HEK293 (cell line): Measurements from ENCODE around the gene SBSN.

Experiments
- AEBP2 ChIP-seq: fragments of 450-650 bp; formaldehyde crosslinking; IDR thresholded peaks from 2 replicates; pipeline ENCODE4 v1.5.1; 2016; ENCODE audit warnings: missing biosample characterization, missing genetic modification characterization, borderline replicate concordance
- BCL11A ChIP-seq: fragments of 450-650 bp; formaldehyde crosslinking; IDR thresholded peaks from 2 replicates; pipeline ENCODE4 v1.5.1; 2016; ENCODE audit warnings: low read depth, missing biosample characterization, missing genetic modification characterization
- GLIS1 ChIP-seq: fragments of 450-650 bp; formaldehyde crosslinking; IDR thresholded peaks from 2 replicates; pipeline ENCODE4 v1.5.1; 2016; ENCODE audit warnings: missing biosample characterization, missing genetic modification characterization
- HOXA7 ChIP-seq: sonication (generic); formaldehyde crosslinking; IDR thresholded peaks from 2 replicates; pipeline ENCODE4 v1.8.1; 2022; ENCODE audit warnings: missing genetic modification reagents, borderline replicate concordance
- HOXC10 ChIP-seq: sonication (generic); formaldehyde crosslinking; IDR thresholded peaks from 2 replicates; pipeline ENCODE4 v1.8.1; 2023; ENCODE audit warnings: mild to moderate bottlenecking, missing genetic modification reagents
- PRDM1 ChIP-seq: fragments of 450-650 bp; formaldehyde crosslinking; IDR thresholded peaks from 2 replicates; pipeline ENCODE4; 2016; ENCODE audit warnings: missing biosample characterization, missing genetic modification characterization
- REPIN1 ChIP-seq: fragments of 450-650 bp; formaldehyde crosslinking; IDR thresholded peaks from 2 replicates; pipeline ENCODE4 v1.5.1; 2017; ENCODE audit warnings: missing biosample characterization, missing genetic modification characterization, low read depth
- SCRT1 ChIP-seq: fragments of 450-650 bp; formaldehyde crosslinking; IDR thresholded peaks from 2 replicates; pipeline ENCODE4 v1.5.1; 2016; ENCODE audit warnings: missing biosample characterization, missing genetic modification characterization, borderline replicate concordance
- SP2 ChIP-seq: fragments of 450-650 bp; formaldehyde crosslinking; IDR thresholded peaks from 2 replicates; pipeline ENCODE4 v1.5.1; 2016; ENCODE audit warnings: missing biosample characterization, missing genetic modification characterization
- YY1 ChIP-seq: fragments of 450-650 bp; formaldehyde crosslinking; IDR thresholded peaks from 2 replicates; pipeline ENCODE4 v1.5.1; 2018; ENCODE audit warnings: missing biosample characterization, missing genetic modification characterization
- ZBTB1 ChIP-seq: fragments of 450-650 bp; formaldehyde crosslinking; IDR thresholded peaks from 2 replicates; pipeline ENCODE4 v1.5.1; 2016; ENCODE audit warnings: missing biosample characterization, missing genetic modification characterization
- ZBTB17 ChIP-seq: fragments of 450-650 bp; formaldehyde crosslinking; IDR thresholded peaks from 2 replicates; pipeline ENCODE4 v1.5.1; 2016; ENCODE audit warnings: missing biosample characterization, missing genetic modification characterization
- ZFHX2 ChIP-seq: fragments of 450-650 bp; formaldehyde crosslinking; conservative IDR thresholded peaks from 2 replicates; pipeline ENCODE4 v1.5.1; 2016; ENCODE audit warnings: missing biosample characterization, missing genetic modification characterization
- ZFP3 ChIP-seq: fragments of 450-650 bp; formaldehyde crosslinking; IDR thresholded peaks from 2 replicates; pipeline ENCODE4 v1.5.1; 2016; ENCODE audit warnings: low read depth, missing biosample characterization, missing genetic modification characterization
- ZNF138 ChIP-seq: fragments of 450-650 bp; formaldehyde crosslinking; IDR thresholded peaks from 2 replicates; pipeline ENCODE4 v1.5.1; 2016; ENCODE audit warnings: missing biosample characterization, missing genetic modification characterization, borderline replicate concordance
- ZNF140 ChIP-seq: fragments of 450-650 bp; formaldehyde crosslinking; IDR thresholded peaks from 2 replicates; pipeline ENCODE4 v1.5.1; 2016; ENCODE audit warnings: missing biosample characterization, missing genetic modification characterization
- ZNF157 ChIP-seq: fragments of 450-650 bp; formaldehyde crosslinking; IDR thresholded peaks from 2 replicates; pipeline ENCODE4 v1.5.1; 2016; ENCODE audit warnings: missing biosample characterization, missing genetic modification characterization
- ZNF174 ChIP-seq: fragments of 450-650 bp; formaldehyde crosslinking; IDR thresholded peaks from 2 replicates; pipeline ENCODE4 v1.5.0; 2017; ENCODE audit warnings: missing biosample characterization, mild to moderate bottlenecking, missing genetic modification characterization
- ZNF2 ChIP-seq: fragments of 450-650 bp; formaldehyde crosslinking; IDR thresholded peaks from 2 replicates; pipeline ENCODE4 v1.5.1; 2016; ENCODE audit warnings: missing biosample characterization, missing genetic modification characterization
- ZNF202 ChIP-seq: fragments of 450-650 bp; formaldehyde crosslinking; IDR thresholded peaks from 2 replicates; pipeline ENCODE4 v1.5.1; 2016; ENCODE audit warnings: missing biosample characterization, missing genetic modification characterization, borderline replicate concordance
- ZNF23 ChIP-seq: fragments of 450-650 bp; formaldehyde crosslinking; IDR thresholded peaks from 2 replicates; pipeline ENCODE4 v1.5.1; 2016; ENCODE audit warnings: missing biosample characterization, missing genetic modification characterization, borderline replicate concordance
- ZNF248 ChIP-seq: fragments of 450-650 bp; formaldehyde crosslinking; IDR thresholded peaks from 2 replicates; pipeline ENCODE4 v1.5.1; 2017; ENCODE audit warnings: missing biosample characterization, missing genetic modification characterization
- ZNF488 ChIP-seq: fragments of 450-650 bp; formaldehyde crosslinking; IDR thresholded peaks from 2 replicates; pipeline ENCODE4 v1.5.1; 2016; ENCODE audit warnings: missing biosample characterization, missing genetic modification characterization
- ZNF626 ChIP-seq: fragments of 450-650 bp; sonication (Bioruptor Pico); formaldehyde crosslinking; IDR thresholded peaks from 2 replicates; pipeline ENCODE4 v1.5.1; 2018; ENCODE audit warnings: missing biosample characterization, missing genetic modification characterization, inconsistent platforms
- ZNF645 ChIP-seq: fragments of 450-650 bp; formaldehyde crosslinking; IDR thresholded peaks from 2 replicates; pipeline ENCODE4; 2016; ENCODE audit warnings: missing biosample characterization, missing genetic modification characterization
- ZNF658 ChIP-seq: fragments of 450-650 bp; formaldehyde crosslinking; IDR thresholded peaks from 2 replicates; pipeline ENCODE4; 2016; ENCODE audit warnings: missing biosample characterization, missing genetic modification characterization
- ZNF670 ChIP-seq: fragments of 450-650 bp; formaldehyde crosslinking; IDR thresholded peaks from 2 replicates; pipeline ENCODE4 v1.5.1; 2016; ENCODE audit warnings: missing biosample characterization, missing genetic modification characterization, low read depth
- ZNF76 ChIP-seq: fragments of 450-650 bp; formaldehyde crosslinking; IDR thresholded peaks from 2 replicates; pipeline ENCODE4; 2016; ENCODE audit warnings: low read depth, missing biosample characterization, missing genetic modification characterization, borderline replicate concordance
- ZNF843 ChIP-seq: fragments of 450-650 bp; formaldehyde crosslinking; IDR thresholded peaks from 2 replicates; pipeline ENCODE4 v1.5.1; 2016; ENCODE audit warnings: missing biosample characterization, missing genetic modification characterization
- ZSCAN18 ChIP-seq: fragments of 450-650 bp; formaldehyde crosslinking; IDR thresholded peaks from 2 replicates; pipeline ENCODE4 v1.5.1; 2016; ENCODE audit warnings: missing biosample characterization, missing genetic modification characterization
- TF ChIP-seq, protein P1 (sequence below): fragments of 450-650 bp; formaldehyde crosslinking; IDR thresholded peaks from 2 replicates; pipeline ENCODE4 v1.5.1; 2017; ENCODE audit warnings: missing biosample characterization, missing genetic modification characterization
- TF ChIP-seq, protein P2 (sequence below): fragments of 450-650 bp; formaldehyde crosslinking; IDR thresholded peaks from 2 replicates; pipeline ENCODE4 v1.5.0; 2017; ENCODE audit warnings: missing biosample characterization, missing genetic modification characterization, borderline replicate concordance

The SBSN gene

DNA sequence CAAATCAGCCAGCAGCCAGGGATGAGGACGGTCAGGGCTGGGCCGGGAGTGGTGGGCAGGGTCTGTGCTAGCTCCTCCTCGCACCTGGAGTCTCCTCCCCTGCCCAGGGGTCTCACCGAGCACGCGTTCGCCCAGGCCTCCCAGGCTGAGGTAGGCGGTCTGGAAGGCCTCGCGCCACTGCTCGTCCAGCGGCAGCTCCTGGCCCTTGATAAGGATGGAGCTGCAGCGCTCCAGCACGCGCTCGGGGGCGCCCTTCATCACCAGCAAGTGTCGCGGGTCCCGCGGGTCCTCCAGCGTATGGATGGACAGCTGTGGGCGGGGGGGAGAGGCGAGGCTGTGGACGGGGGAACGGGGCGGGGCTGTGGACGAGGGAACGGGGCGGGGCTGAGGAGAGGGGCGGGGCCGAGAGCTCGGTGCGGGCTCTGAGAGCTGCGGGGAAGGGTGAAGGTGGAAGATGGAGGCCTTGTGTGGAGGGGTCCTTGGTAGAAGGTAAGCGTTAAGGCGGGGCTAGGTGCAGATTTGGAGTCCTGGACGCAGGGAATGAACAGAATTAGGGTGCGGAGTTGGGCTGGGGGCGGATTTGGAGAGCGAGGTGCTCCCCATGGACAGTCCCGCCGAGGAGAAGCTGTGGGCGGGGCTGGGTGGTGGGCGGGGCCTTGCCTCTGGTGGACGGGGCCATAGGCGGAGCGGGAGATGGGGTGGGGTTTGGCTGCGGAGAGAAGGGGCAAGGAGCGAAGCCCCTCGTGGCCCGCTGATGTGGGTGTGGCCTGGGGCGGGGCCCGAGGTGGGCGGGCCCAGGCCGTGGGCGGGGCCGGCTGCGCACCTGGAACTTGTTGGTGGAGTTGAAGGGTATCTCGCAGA lies 29.7 kb upstream of the SBSN start (continued):
- TF ChIP-seq ZNF23 (tag by site-specific recombination): no peak
- no peak for TF ChIP-seq YY1 (tag by site-specific recombination)
- no peak for TF ChIP-seq HOXC10 (CRISPR knock-in tag)
- no peak for TF ChIP-seq ZNF157 (tag by site-specific recombination)
- no peak for TF ChIP-seq AEBP2 (tag by site-specific recombination)
- peak; percentile 68 for TF ChIP-seq ZBTB17 (tag by site-specific recombination)
- TF ChIP-seq, protein P1, sequence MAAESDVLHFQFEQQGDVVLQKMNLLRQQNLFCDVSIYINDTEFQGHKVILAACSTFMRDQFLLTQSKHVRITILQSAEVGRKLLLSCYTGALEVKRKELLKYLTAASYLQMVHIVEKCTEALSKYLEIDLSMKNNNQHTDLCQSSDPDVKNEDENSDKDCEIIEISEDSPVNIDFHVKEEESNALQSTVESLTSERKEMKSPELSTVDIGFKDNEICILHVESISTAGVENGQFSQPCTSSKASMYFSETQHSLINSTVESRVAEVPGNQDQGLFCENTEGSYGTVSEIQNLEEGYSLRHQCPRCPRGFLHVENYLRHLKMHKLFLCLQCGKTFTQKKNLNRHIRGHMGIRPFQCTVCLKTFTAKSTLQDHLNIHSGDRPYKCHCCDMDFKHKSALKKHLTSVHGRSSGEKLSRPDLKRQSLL (tag by site-specific recombination): no peak
- TF ChIP-seq, protein P2, sequence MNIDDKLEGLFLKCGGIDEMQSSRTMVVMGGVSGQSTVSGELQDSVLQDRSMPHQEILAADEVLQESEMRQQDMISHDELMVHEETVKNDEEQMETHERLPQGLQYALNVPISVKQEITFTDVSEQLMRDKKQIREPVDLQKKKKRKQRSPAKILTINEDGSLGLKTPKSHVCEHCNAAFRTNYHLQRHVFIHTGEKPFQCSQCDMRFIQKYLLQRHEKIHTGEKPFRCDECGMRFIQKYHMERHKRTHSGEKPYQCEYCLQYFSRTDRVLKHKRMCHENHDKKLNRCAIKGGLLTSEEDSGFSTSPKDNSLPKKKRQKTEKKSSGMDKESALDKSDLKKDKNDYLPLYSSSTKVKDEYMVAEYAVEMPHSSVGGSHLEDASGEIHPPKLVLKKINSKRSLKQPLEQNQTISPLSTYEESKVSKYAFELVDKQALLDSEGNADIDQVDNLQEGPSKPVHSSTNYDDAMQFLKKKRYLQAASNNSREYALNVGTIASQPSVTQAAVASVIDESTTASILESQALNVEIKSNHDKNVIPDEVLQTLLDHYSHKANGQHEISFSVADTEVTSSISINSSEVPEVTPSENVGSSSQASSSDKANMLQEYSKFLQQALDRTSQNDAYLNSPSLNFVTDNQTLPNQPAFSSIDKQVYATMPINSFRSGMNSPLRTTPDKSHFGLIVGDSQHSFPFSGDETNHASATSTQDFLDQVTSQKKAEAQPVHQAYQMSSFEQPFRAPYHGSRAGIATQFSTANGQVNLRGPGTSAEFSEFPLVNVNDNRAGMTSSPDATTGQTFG (tag by site-specific recombination): no peak
- peak; percentile 36; the same call in 1 of the 2 replicates for TF ChIP-seq GLIS1
- TF ChIP-seq ZNF248 (tag by site-specific recombination): no peak
- TF ChIP-seq SCRT1 (tag by site-specific recombination): no peak
- TF ChIP-seq ZNF843 (tag by site-specific recombination): peak; percentile 17
- TF ChIP-seq ZNF645 (tag by site-specific recombination): no peak
- TF ChIP-seq ZNF2 (tag by site-specific recombination): 0 out of 2 replicates have a peak, but pooled peaks have one; percentile 29
- peak; percentile 10; the same call in 1 of the 2 replicates for TF ChIP-seq ZNF76
- TF ChIP-seq ZNF626 (tag by site-specific recombination): no peak
- no peak for TF ChIP-seq PRDM1 (tag by site-specific recombination)
- TF ChIP-seq ZNF174: no peak
- no peak for TF ChIP-seq REPIN1 (tag by site-specific recombination)
- TF ChIP-seq HOXA7 (CRISPR knock-in tag): no peak
- TF ChIP-seq BCL11A (tag by site-specific recombination): peak; percentile 83; the same call in 1 of the 2 replicates
- TF ChIP-seq ZBTB1 (tag by site-specific recombination): peak; percentile 93
- peak; percentile 93 for TF ChIP-seq ZFHX2 (tag by site-specific recombination)
- peak; percentile 97 for TF ChIP-seq SP2 (tag by site-specific recombination)
- no peak for TF ChIP-seq ZNF658
- no peak for TF ChIP-seq ZNF140 (tag by site-specific recombination)
- TF ChIP-seq ZFP3 (tag by site-specific recombination): no peak
- TF ChIP-seq ZSCAN18: no peak
- no peak for TF ChIP-seq ZNF670
- no peak for TF ChIP-seq ZNF488
- no peak for TF ChIP-seq ZNF202 (tag by site-specific recombination)
- TF ChIP-seq ZNF138: no peak
